Adrenal gland (tissue), 19 donors: Measurements from ENCODE around the gene PSME1. TPM values are rescaled to one million over a fixed set of nuclear protein-coding genes. Genes with fewer than 3 reads are reported as not detected.

Experiments used
- DNase-seq, 7 donors: peaks; one replicate each; pipeline ENCODE4 v3.0.0-alpha.2; 2019 to 2020
- H3K27ac ChIP-seq, 5 donors: fragments of 200-600 bp; sonication (generic) in 4 of 5; 1 replicate in 3 of 5; 2 replicates in 2 of 5; pipeline versions ENCODE4 v1.5.1 to v1.8.0; 2016 to 2020; ENCODE audit warnings: mild to moderate bottlenecking in 1 of 5
- H3K27me3 ChIP-seq: fragments of 200-600 bp; 2 replicates; pipeline ENCODE4 v1.8.0; 2021
- H3K36me3 ChIP-seq, 2 donors: fragments of 200-600 bp; replicated peaks in 1 of 2; 1 replicate in 1 of 2; 2 replicates in 1 of 2; pipeline versions ENCODE4 v1.5.1 to v1.8.0; 2018 to 2022
- H3K4me1 ChIP-seq, 2 donors: fragments of 200-600 bp; replicated peaks in 1 of 2; 1 replicate in 1 of 2; 2 replicates in 1 of 2; pipeline versions ENCODE4 v1.5.1 to v1.8.0; 2018 to 2021
- H3K4me3 ChIP-seq, 4 donors: fragments of 200-600 bp; sonication (generic) in 3 of 4; one replicate each; pipeline ENCODE4 v1.5.1; 2016 to 2018
- H3K9me3 ChIP-seq, 3 donors: fragments of 200-600 bp; sonication (generic) in 1 of 3; replicated peaks in 1 of 3; 1 replicate in 2 of 3; 2 replicates in 1 of 3; pipeline versions ENCODE4 v1.5.1 to v1.8.0; 2016 to 2021
- CTCF ChIP-seq, 6 experiments: fragments of 450-650 bp in 4 of 6; fragments of 200-600 bp in 2 of 6; sonication (generic) in 1 of 6; IDR thresholded peaks; 1 replicate in 5 of 6; 2 replicates in 1 of 6; pipeline versions ENCODE4 v1.5.1 to v1.8.0; 2016 to 2021; ENCODE audit warnings: antibody characterized with exemption in 6 of 6, mild to moderate bottlenecking in 2 of 6, moderate library complexity in 1 of 6
- POLR2A ChIP-seq, 2 donors: fragments of 450-650 bp; IDR thresholded peaks; one replicate each; pipeline ENCODE4 v1.6.1; 2017; ENCODE audit warnings: antibody characterized with exemption in 2 of 2, mild to moderate bottlenecking in 2 of 2, moderate library complexity in 1 of 2
- WGBS, 4 donors: extraction: QIAGEN DNeasy Blood & Tissue Kit in 2 of 4; methylation state at CpG; one replicate each; pipeline versions ENCODE4 v1.1.5 to v1.1.7; 2013 to 2017; 5-methylcytosine and 5-hydroxymethylcytosine counted together
- intact Hi-C, 2 donors: fragments of 100-400 bp; cut with DNase I; formaldehyde crosslinking; loops; one replicate each; pipeline versions ENCODE4 v1.14.1 to v1.15.0; 2022 to 2023
- long read RNA-seq, 10 donors: library from polyadenylated mRNA in 3 of 10; unstranded in 2 of 10; stranded (forward) in 1 of 10; transcript quantifications; one replicate each; pipeline ENCODE4 v2.0.0 and lab custom pipeline, GENCODE V29; 2021 to 2026
- polyA plus RNA-seq, 3 donors: library from polyadenylated mRNA; stranded (reverse); fragments of 200-250 nt in 2 of 3; fragments of 350-450 nt in 1 of 3; fragmentation: Illumina TruSeq in 1 of 3; extraction: RNeasy Lipid Tissue Mini Kit (QIAGEN cat#74804) in 1 of 3; gene quantifications; one replicate each; pipeline ENCODE4 v1.2.3, GENCODE V29; 2013 to 2014
- total RNA-seq, 9 donors: library from RNA; depleted of rRNA in 4 of 9; stranded (reverse); fragments of >200 nt in 4 of 9; fragments of 120-200 nt in 1 of 9; fragmentation: NEBNext Ultra II Directional in 1 of 9; extraction: Animal tissue kit (Norgen Biotek cat#: 25700) in 1 of 9; gene quantifications; one replicate each; pipeline versions ENCODE4 v1.1.0 to v1.2.4, GENCODE V29; 2013 to 2023
- donor health status: healthy with polysubstance abuse.
- donor health status: Bipolar disorder and iron deficiency.
- donor health status: DM: yes; HTN: yes; CAD: no.
- donor health status: DM: no; HTN: no; CAD: no.
- donor health status: DM: no; HTN: no; CAD: no.
- donor health status: DM: yes; HTN: yes; CAD: no.

The PSME1 gene
- 100 to 1,000 TPM; 208 to 359 (median 277) TPM for total RNA-seq
- polyA plus RNA-seq = 100 to 1,000 TPM; 205 to 386 (median 313) TPM
- long read RNA-seq, donor 1, transcript PSME1-201 (11 exons, 1,006 nt) = major isoform, 104 of 180 reads
- long read RNA-seq, donor 1, partial matches to known transcripts = 65 of 180 reads
- long read RNA-seq, donor 1, other reads (novel, unspliced or antisense) = 9 of 180 reads
- long read RNA-seq, donor 2, transcript PSME1-201 (11 exons, 1,006 nt) = major isoform, 82 of 174 reads
- long read RNA-seq, donor 2, partial matches to known transcripts = 80 of 174 reads
- long read RNA-seq, donor 2, other reads (novel, unspliced or antisense) = 5 of 174 reads
- long read RNA-seq, donor 3, transcript PSME1-201 (11 exons, 1,006 nt) = major isoform, 90 of 120 reads
- long read RNA-seq, donor 3, partial matches to known transcripts = 21 of 120 reads
- long read RNA-seq, donor 3, other reads (novel, unspliced or antisense) = 5 of 120 reads
- long read RNA-seq, donor 4, transcript PSME1-201 (11 exons, 1,006 nt) = major isoform, 213 of 262 reads
- long read RNA-seq, donor 4, partial matches to known transcripts = 40 of 262 reads
- long read RNA-seq, donor 4, other reads (novel, unspliced or antisense) = 5 of 262 reads
- long read RNA-seq, donor 5, transcript PSME1-201 (11 exons, 1,006 nt) = major isoform, 238 of 430 reads
- long read RNA-seq, donor 5, transcript PSME1-210 (11 exons, 945 nt) = minor isoform, 6 of 430 reads
- long read RNA-seq, donor 5, partial matches to known transcripts = 159 of 430 reads
- long read RNA-seq, donor 5, other reads (novel, unspliced or antisense) = 25 of 430 reads
- long read RNA-seq, donor 6, transcript PSME1-201 (11 exons, 1,006 nt) = major isoform, 151 of 191 reads
- long read RNA-seq, donor 6, partial matches to known transcripts = 25 of 191 reads
- long read RNA-seq, donor 6, other reads (novel, unspliced or antisense) = 10 of 191 reads
- long read RNA-seq, donor 7, transcript PSME1-201 (11 exons, 1,006 nt) = major isoform, 59 of 107 reads
- long read RNA-seq, donor 7, partial matches to known transcripts = 41 of 107 reads
- long read RNA-seq, donor 7, other reads (novel, unspliced or antisense) = 5 of 107 reads
- long read RNA-seq, donor 8, transcript PSME1-201 (11 exons, 1,006 nt) = major isoform, 160 of 213 reads
- long read RNA-seq, donor 8, partial matches to known transcripts = 33 of 213 reads
- long read RNA-seq, donor 8, other reads (novel, unspliced or antisense) = 14 of 213 reads
- long read RNA-seq, donor 9, transcript PSME1-201 (11 exons, 1,006 nt) = major isoform, 104 of 192 reads
- long read RNA-seq, donor 9, partial matches to known transcripts = 81 of 192 reads
- long read RNA-seq, donor 9, other reads (novel, unspliced or antisense) = 0 of 192 reads
- long read RNA-seq, donor 10, transcript PSME1-201 (11 exons, 1,006 nt) = major isoform, 52 of 54 reads
- long read RNA-seq, donor 10, partial matches to known transcripts = 0 of 54 reads
- long read RNA-seq, donor 10, other reads (novel, unspliced or antisense) = 0 of 54 reads

GRCh38 chr14:24135834-24136683, at the start of gene PSME1:
Gene PSME1, plus strand, starts transcription at chr14:24136194. Its CDS starts 69 bp downstream, at chr14:24136263.
- H3K36me3 ChIP-seq = peaks cover 0 to 25% of the 10 kb centered on the region in 2 donors
- intact Hi-C loops = no loop called here
- no peaks in the 10 kb centered on the region for H3K9me3 ChIP-seq
- peaks cover 34 to 60% of the 10 kb centered on the region in 2 donors for H3K4me1 ChIP-seq
- WGBS, 4 donors = 0 to 2% (median 0%) methylated on average over 9 to 75 of the region's 75 CpGs
- H3K27ac ChIP-seq = peak within 1 kb of the TSS; percentile 80 to 96 (median 85)
- TF ChIP-seq CTCF (IDR thresholded peaks at IDR 0.05) (no peak), POLR2A (IDR thresholded peaks at IDR 0.05) (peak in 1 of 2 donors; percentile 59)
- no peaks in the 10 kb centered on the region for H3K27me3 ChIP-seq
- peak within 1 kb of the TSS; percentile 54 to 95 (median 77) for H3K4me3 ChIP-seq
- peak; percentile 93 to 96 (median 95) for DNase-seq

GRCh38 chr14:24087004-24087403, 49.0 kb upstream of the PSME1 start:
- intact Hi-C loops = loop anchor here in 1 of 2 donors (10.0 kb wide), 1 partner anchor 112 kb away; no protein-coding TSS in a partner anchor
- TF ChIP-seq POLR2A (IDR thresholded peaks at IDR 0.05) (no peak), CTCF (IDR thresholded peaks at IDR 0.05) (no peak)
- no peaks in the 10 kb centered on the region for H3K4me1 ChIP-seq
- DNase-seq = no peak
- H3K27me3 ChIP-seq = no peaks in the 10 kb centered on the region
- H3K4me3 ChIP-seq = no peak overlapping the region
- H3K36me3 ChIP-seq = no peaks in the 10 kb centered on the region
- WGBS, 4 donors = 83 to 100% (median 85%) methylated on average over 1 of the region's 1 CpG
- H3K9me3 ChIP-seq = no peaks in the 10 kb centered on the region
- H3K27ac ChIP-seq = no peak overlapping the region

- intact Hi-C loops = loop anchor here in 1 of 2 donors (10.0 kb wide), 1 partner anchor 113 kb away; no protein-coding TSS in a partner anchor
- Histone ChIP-seq H3K4me1 (peaks cover 0 to under 1% of the 10 kb centered on the region in 2 donors), H3K9me3 (no peaks in the 10 kb centered on the region), H3K27me3 (no peaks in the 10 kb centered on the region), H3K36me3 (no peaks in the 10 kb centered on the region), H3K4me3 (no peak overlapping the region), H3K27ac (no peak overlapping the region)
- DNase-seq = no peak
- no peak for TF ChIP-seq POLR2A (IDR thresholded peaks at IDR 0.05)
- TF ChIP-seq CTCF (IDR thresholded peaks at IDR 0.05) = no peak
- 80 to 100% (median 87%) methylated on average over 1 to 2 of the region's 2 CpGs for WGBS, 4 donors
These were observed 47.9 kb upstream of the PSME1 start for GRCh38 chr14:24088095-24088494.
